Frontal cortex (tissue), 4 donors: ENCODE measurements around the gene ASPSCR1. TPM values are rescaled to one million over a fixed set of nuclear protein-coding genes. Genes with fewer than 3 reads are reported as not detected.
"Not testable (repeated sequence)": the region's sequence is repeated elsewhere in the genome, so short reads cannot be mapped to it uniquely, and the experiment has no call there.

ENCODE experiments used
- DNase-seq, 2 donors: peaks; one replicate each; pipeline ENCODE4 v3.0.0; 2012; ENCODE audit warnings: low spot score in 2 of 2
- FAIRE-seq: peaks from 2 replicates; lab custom pipeline; 2012; peaks lifted over from hg19 to GRCh38; lab: Jason Lieb, UNC
- total RNA-seq: library from RNA; depleted of rRNA; stranded (reverse); fragments of >200 nt; gene quantifications from one replicate; pipeline ENCODE4 v1.2.3, GENCODE V29; 2014
- donor health status: control.
- donor health status: control.
- donor health status: control.

Gene ASPSCR1
- total RNA-seq, 1 donor from 2014 or later: 13.5 TPM

DNA sequence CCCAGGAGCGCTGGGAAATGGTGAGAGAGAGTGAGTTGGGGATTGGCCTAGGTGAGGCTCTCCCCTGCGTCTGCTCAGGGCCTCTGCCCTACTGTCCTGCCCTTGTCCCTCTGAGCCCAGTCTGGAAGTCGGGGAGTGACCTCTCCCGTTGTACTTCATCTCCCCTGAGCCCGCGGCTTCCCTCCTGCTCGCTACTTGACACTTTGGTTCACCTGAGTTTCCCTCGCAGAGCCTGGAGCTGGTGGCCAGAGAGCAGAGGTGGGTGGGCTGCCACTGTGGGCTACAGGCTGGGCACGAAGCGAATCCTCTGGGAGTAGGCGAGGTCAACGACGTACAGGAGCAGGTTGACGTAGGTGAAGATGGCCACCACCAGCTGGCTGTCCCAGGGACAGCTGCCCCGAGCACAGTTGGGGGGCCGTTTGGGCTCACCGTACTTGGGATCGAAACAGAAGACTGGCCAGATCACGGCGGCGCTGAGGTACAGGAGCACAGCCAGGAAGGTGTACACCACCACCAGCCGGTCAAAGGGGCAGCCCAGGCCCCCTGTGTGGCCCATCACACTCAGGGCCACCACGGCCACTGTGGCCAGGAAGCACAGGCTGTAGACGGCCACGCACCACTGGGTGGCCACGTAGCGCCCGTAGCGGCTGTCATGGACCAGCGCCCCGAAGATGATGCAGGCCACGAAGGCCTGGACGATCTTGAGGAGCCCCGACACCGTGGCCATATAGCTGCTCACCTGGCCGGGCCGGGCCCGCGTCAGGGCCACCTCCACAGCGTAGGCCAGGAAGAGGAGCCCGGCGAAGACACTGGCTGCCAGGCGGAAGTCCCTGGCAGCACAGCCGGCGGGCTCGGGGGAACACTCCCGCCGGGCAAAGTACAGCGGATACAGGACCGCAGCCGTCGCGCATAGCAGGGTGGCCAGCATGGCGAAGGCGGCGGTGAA lies 36.6 kb upstream of the ASPSCR1 start:
- FAIRE-seq (no peak), DNase-seq (no peak)

DNA sequence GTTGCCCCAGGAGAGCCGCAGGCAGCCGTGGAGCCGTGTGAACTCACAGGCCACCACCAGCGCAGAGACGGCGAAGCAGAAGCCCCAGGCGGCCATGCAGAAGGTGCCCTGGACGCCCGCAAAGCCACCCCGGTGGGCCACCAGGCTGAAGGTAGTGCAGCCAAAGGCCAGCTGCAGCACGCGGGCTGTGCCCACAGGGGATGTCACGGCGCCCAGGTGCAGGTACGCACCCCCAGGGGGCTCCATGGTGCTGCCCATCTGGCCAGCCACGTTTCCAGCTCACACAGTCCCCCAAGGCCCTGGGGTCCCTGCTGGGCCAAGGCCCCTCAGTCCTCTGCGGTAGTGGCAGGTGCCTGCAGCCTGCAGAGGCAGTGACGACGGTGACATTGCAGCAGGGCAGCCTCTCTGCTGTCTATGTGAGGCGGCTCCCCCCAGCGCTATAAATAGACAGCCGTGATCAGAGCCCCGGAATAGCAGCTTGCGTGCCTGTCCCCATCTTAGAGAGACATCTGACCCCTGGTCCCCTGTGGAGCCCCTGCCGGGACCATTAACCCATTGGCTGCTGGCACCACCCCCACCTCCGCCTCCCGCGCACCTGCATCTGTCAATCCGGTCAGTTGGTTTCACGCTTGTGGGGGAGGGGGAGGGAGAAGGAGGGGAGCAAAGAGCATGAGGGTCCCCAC lies 35.8 kb upstream of the ASPSCR1 start:
- FAIRE-seq: no peak
- peak in 1 of 2 donors; percentile 55 for DNase-seq

DNA sequence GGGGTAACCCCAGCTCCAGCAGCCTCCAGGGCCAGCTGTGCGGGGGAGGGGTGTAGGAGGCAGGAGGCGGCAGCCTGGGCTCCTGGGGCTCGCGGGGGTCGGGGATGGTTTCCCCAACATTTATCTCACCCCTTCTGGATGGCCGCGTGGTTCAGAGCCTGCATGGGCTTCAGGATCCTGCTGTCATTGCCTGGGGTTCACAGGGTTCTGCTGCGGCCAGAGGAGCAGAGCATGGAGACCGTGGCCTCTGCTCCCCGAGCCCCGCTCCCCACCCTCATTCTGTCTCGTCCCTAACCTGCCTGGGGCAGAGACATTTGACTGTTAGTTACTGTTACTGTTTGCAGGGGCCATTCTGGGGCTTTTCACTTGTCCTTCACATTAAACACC lies 35.3 kb upstream of the ASPSCR1 start:
- FAIRE-seq: no peak
- no peak for DNase-seq

DNA sequence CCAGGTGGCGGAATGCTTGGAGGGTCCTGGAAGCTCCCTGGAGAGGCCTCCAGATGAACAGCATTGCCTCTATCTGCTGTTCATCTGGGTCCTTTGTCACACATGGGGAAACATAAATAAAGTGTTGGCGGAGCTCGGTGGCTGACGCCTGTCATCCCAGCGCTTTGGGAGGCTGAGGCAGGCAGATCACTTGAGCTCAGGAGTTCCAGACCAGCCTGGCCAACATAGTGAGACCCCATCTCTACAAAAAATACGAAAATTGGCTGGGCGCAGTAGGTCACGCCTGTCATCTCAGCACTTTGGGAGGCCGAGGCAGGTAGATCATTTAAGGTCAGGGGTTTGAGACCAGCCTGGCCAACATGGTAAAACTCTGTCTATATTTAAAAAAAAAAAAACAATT lies 32.6 kb upstream of the ASPSCR1 start:
- FAIRE-seq (no peak), DNase-seq (no peak)

DNA sequence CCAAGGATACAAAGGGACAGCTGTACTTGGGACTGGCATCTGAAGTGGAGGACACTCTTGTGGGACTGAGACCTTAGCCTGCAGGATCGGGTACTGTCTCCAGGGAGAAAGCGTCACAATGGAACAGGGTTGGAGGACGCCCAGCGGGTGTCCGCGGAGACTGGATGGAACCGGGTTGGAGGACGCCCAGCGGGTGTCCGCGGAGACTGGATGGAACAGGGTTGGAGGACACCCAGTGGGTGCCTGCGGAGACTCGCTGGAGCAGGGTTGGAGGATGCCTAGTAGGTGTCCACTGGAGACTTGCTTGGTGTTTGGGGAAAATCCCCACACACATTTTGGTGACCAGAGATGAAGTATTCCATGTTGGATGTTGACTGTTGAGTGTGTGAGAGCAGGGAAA lies 30.2 kb upstream of the ASPSCR1 start, which contains the start of gene MYADML2:
TSS of gene MYADML2 (minus strand) at position 45 of the 400 bp plus-strand sequence. CDS start 5,492 bp downstream, outside the sequence.
- FAIRE-seq: no peak

DNA sequence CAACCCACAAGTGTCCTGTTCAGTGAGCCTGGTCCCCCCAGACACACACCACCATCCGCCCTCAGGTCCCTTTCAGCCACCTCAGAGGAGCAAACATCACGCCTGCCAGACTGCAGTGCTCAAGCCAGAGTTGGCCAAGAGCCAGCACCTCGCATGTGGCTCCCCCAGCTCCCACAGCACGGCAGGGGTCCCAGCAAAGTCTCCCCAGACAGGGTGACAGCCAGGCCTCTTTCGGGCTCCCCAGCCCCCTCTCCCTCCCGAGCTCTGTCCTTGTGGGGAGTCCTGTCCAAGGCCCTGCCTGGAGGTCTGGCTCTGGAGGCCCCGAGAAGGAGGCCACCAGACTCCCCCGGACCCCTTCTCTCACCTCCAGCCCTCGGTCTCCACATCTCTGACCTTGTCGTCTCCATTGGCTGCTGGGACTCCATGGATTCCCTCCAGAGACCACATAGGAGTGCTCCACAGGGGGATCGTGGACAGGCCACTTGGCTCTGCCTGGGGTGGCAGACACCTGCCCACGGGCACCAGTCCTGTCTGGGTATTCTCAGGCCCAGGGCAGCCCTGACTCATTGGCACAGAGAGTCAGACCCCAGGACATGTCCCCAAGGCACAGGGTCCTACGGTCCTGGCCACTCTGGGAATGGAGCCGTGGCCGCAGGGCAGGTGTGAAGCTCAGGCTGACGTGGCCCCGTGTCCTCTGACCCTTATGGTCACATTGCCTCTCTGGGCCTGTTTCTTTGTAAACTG lies 28.6 kb upstream of the ASPSCR1 start:
- FAIRE-seq (no peak), DNase-seq (no peak)

More for the DNA sequence above, 30.2 kb upstream of the ASPSCR1 start, which contains the start of gene MYADML2:
- no peak for DNase-seq

DNA sequence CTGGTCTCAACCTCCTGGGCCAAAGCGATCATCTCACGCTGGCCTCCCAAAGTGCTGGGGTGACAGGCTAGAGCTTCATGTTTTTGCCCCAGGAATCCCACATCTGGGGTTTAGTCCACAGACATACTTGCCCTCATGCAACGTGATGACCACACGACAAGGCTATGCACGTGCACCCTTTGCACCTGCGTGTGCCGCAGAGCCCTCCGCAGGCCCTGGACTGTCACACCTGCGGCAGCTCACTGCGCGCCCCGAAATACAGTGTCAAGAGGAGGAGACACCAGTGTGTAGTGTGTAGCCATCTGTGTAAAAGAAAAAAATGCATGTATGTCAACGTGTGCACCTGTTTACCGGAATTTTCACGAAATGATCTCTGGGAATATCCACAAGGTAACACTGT lies 26.9 kb upstream of the ASPSCR1 start:
- DNase-seq (no peak), FAIRE-seq (no peak)

DNA sequence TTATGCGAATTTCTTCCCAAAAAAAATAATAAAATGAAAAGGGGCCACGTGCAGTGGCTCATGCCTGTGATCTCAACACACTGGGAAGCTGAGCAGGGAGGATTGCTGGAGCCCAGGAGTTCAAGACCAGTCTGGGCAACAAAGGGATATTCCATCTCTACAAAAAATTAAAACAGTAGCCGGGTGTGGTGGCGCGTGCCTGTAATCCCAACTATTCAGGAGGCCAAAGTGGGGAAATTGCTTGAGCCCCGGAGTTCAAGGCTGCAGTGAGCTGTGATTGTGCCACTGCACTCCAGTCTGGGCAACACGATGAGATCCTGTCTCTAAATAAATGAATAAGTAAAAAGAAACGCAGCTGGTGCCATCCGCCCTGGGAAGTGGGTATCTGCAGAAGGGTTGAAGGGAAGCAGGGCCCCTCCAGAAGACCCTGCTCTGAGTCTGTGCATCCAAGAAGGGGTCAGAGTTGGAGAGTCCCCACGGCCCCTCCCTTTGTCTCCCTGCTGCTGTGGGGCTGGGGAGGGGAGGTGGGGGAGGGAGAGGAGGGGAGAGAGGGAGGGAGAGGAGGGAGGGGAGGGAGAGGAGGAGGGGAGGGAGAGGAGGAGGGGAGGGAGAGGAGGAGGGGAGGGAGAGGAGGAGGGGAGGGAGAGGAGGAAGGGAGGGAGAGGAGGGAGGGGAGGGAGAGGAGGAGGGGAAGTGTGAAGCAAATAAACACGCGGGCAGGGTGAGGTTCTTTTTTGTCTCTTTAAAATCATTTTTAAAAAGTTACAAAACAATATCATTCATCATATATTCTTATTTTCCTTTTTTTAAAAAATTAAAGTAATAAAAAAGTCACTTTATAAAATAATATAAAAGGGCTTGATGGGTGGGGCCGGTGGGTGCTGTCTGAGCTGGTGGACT lies 25.4 kb upstream of the ASPSCR1 start:
- FAIRE-seq: no peak

DNA sequence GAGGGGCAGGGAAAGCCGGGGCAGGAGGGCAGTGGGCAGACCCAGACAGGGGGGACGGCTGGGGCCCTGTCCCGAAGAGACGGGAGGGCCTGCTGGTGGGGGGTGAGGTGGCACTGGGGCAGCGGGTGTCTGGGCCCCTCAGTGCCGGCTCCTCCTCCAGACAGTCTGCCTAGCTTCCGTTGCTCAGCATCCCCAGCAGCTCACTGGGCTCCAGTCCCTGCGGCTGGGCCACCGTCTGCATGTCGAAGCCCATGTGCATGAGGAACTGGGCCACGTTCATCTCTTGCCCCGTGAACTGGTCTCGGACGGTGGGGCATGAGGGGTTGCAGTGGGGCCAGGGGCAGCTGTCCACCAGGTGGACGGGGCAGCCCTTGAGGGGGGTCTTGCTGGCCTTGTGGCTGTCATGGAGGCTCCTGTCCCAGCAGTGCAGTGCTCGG lies 24.6 kb upstream of the ASPSCR1 start:
- DNase-seq (no peak), FAIRE-seq (no peak)

More for the DNA sequence above, 25.4 kb upstream of the ASPSCR1 start:
- DNase-seq: no peak

DNA sequence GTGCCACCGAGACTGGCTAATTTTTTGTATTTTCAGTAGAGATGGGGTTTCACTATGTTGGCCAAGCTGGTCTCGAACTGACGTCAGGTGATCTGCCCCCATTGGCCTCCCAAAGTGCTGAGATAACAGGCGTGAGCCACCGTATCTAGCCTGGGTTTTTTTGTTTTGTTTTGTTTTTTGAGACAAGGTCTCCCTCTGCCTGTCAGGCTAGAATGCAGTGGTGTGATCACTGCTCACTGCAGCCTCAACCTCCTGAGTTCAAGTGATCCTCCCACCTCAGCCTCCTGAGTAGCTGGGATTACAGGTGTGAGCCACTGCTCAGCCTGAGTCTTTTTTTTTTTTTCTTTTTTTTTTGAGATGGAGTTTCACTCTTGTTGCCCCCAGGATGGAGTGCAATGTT lies 24.0 kb upstream of the ASPSCR1 start:
- DNase-seq, FAIRE-seq: not testable (repeated sequence)

DNA sequence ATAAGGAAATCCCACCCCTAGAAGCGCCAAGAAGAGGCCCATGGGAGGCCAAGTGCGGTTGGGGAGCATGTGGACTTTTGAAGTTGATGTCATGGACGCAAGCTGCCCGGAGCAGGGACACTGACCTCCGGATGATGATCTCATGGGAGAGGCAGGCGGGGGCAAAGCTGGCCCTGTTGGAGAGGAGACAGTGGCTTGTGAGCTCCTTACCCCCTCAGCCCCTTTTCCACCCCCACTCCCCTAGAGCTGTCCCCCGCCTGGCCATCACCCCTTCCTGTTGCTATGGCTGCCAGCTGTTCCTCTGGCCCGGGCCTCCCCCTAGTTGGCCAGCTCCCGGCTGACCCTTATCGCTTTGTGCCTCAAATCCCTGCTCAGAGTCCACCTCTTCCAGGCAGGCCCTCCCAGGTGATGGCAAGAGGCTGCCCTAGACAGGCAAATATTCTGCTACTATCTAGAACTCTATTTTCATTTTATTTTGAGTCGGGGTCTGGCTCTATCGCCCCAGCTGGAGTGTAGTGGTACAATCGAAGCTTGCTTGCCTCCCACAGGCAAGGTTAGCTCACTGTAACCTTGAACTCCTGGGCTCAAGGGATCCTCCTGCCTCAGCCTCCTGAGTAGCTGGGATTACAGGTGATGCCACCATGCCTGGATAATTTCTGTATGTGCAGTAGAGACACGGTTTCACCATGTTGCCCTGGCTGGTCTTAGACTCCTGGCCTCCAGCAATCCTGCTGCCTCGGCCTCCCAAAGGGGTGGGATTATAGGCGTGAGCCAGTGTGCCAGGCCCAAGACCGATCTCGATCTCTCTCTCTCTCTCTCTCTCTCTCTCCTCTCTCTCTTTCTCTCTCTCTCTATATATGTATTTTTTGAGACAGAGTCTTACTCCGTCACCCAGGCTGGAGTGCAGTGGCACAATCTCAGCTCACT lies 23.0 kb upstream of the ASPSCR1 start:
- FAIRE-seq (no peak), DNase-seq (no peak)

DNA sequence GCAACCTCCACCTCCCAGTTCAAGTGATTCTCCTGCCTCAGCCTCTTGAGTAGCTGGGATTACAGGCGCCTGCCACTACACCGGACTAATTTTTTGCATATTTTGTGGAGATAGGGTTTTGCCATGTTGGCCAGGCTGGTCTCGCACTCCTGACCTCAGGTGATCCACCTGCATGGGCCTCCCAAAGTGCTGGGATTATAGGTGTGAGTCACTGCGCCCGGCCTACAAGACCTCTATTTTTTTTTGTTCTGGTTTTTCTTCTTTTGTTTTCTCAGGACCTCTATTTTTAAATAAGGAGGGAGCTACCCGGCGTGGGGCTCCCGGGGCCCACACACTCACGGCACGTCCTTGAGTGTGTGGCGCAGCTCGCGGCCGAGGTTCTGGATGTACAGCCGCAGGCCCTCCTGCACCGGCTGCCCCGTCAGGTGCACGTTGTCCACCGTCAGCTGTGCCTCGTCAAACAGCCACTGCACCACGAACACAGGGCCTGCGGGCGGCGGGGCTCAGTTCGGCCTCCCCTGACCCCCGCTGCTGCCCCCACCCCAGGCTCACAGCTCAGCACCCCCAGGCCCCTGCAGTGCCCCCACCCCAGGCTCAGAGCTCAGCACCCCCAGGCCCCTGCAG lies 22.3 kb upstream of the ASPSCR1 start:
- FAIRE-seq: no peak
- DNase-seq: no peak

DNA sequence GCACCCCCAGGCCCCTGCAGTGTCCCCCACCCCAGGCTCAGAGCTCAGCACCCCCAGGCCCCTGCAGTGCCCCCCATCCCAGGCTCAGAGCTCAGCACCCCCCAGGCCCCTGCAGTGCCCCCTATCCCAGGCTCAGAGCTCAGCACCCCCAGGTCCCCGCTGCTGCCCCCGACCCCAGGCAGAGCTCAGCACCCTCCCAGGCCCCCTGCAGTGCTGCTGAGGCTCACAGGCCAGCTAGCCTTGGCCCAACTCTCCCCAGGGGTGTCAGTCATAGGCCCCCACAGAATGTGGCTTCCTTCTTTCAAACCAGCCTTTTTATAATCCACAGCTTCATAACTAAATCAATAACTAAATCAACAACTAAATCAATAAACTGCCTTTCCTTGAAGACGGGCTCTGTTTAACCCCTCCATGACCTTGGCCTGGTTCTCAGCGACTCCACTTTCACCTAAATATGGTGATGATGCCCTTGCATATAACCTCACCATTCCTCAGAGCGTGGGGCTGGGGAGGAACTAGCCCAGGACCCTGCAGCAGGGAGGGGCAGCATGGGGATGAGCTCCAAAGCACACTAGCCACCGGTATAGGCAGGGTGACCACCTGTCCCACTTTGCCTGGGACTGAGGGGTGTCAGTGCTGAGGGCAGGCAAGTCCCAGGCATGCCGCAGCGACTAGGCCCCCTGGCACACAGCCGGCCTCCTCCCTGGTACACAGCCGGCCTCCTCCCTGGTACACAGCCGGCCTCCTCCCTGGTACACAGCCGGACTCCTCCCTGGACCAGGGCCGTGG lies 21.5 kb upstream of the ASPSCR1 start:
- no peak for DNase-seq
- no peak for FAIRE-seq

DNA sequence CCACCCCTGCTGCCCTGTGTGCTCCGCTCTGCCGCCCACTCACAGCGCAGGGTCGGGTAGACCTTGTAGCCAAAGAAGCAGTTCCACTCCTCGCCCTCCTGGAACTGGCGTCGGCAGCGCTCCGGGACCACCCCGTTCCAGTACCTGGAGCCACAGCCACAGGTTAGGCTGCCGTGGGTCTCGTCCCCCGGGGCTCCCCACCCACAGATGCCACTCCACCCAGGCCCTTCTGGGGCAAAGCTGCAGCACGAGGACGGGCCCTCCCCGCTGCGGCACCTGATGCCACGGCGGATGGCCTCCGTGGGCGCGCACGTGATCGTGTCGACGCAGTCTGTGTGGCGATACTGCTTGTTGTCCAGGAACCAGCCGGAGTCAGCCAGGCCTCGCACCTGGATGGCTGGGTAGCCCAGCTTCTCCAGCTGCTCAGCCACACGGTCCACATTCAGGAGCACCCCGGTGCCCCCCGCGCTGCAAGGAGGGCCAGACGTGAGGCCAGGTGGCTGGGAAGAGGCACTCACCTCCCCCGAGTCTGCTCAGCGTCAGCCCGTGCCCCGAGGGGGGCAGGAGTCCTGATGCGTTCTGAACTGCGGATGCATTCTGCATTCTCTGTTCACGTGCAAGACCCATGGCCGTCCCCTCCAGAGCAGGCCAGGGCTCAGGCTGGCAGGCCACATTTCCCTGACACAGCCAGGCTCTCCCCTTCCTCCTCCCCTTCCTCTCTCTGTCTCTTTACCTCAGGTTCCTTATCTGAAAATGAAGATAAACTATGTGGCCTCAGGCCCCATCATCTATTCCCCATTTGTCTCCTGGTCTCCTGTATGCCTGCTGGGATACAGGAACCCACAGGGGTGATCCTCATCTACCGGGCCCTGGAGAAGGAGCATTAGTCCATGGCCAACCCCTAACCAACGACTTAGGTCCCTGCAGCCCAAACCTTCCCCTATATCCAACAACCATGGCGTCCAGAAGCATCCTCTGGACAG lies 20.5 kb upstream of the ASPSCR1 start:
- FAIRE-seq: no peak

DNA sequence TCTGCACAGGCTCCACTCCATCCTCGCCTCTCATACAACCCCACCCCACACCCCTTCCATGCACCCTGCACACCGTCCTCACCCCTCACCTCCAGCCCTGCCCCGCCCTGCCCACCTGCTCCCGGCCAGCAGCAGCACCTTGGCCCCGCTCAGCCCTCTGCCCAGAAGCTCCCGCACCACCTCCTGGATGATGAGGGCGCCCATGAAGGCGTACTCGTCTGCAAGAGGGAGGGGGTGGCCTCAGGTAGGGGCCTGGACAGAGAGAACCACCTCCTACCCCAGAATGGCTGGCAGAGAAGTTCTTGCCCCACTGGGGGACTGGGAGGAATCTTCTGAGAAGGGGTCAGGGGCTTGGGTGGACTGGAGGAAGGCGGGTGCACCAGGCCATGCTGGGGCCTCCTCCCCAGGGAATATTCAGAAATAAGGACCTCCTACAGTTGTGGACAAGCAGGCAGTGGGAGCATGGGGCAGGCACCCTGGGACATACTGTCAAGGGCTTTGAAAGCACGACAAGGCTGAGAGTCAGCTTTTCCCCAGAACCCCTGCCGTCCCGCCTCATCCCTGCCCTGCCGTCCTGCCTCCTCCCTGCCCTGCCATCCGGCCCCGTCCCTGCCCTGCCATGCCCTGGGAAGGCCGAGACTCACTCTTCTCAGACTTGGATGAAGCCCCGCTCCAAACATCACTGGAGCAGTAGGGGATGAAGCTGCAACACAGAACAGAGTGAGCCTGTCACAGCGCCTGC lies 19.6 kb upstream of the ASPSCR1 start:
- FAIRE-seq: no peak
- DNase-seq: no peak

More for the DNA sequence above, 20.5 kb upstream of the ASPSCR1 start:
- no peak for DNase-seq
